Endodermal cell (in vitro differentiated cells): ENCODE data around the gene TSPAN11. TPM values are rescaled to one million over a fixed set of nuclear protein-coding genes. Genes with fewer than 3 reads are reported as not detected.

Experiments used
- DNase-seq: peaks from one replicate; pipeline ENCODE4 v3.0.0-alpha.2; 2017
- H3K27ac ChIP-seq: 2 replicates; pipeline ENCODE4 v1.5.1; 2013; ENCODE audit warnings: mild to moderate bottlenecking, low read depth, low read length, moderate library complexity
- H3K27me3 ChIP-seq: 2 replicates; pipeline ENCODE4 v1.6.1; 2013; ENCODE audit warnings: mild to moderate bottlenecking, low read length, moderate library complexity; ENCODE audit not compliant: insufficient read depth, control insufficient read depth, poor library complexity, severe bottlenecking
- H3K36me3 ChIP-seq: 2 replicates; pipeline ENCODE4 v1.7.0; 2013; ENCODE audit warnings: mild to moderate bottlenecking, low read length, moderate library complexity; ENCODE audit not compliant: control insufficient read depth, insufficient read depth
- H3K4me1 ChIP-seq: one replicate; pipeline ENCODE4 v1.7.0; 2013; ENCODE audit warnings: low read length; ENCODE audit not compliant: control insufficient read depth, insufficient read depth
- H3K4me3 ChIP-seq: 2 replicates; pipeline ENCODE4 v1.5.1; 2013; ENCODE audit warnings: mild to moderate bottlenecking, low read length, moderate library complexity
- H3K9ac ChIP-seq: 2 replicates; pipeline ENCODE4 v1.6.1; 2013; ENCODE audit warnings: mild to moderate bottlenecking, low read length, moderate library complexity; ENCODE audit not compliant: poor library complexity, severe bottlenecking; ENCODE audit errors: extremely low read depth
- H3K9me3 ChIP-seq: 2 replicates; pipeline ENCODE4 v1.6.1; 2013; ENCODE audit warnings: mild to moderate bottlenecking, low read length, moderate library complexity; ENCODE audit not compliant: control insufficient read depth
- H3K27ac Mint-ChIP-seq: 2 replicates; pipeline ENCODE4 v1.8.0; 2020; ENCODE audit warnings: mixed read lengths
- H3K27me3 Mint-ChIP-seq: 2 replicates; pipeline ENCODE4 v1.8.0; 2021; ENCODE audit warnings: mild to moderate bottlenecking, mixed read lengths; ENCODE audit not compliant: insufficient read depth
- H3K36me3 Mint-ChIP-seq: 2 replicates; pipeline ENCODE4 v1.8.0; 2020; ENCODE audit warnings: low read depth, mixed read lengths
- H3K4me1 Mint-ChIP-seq: 2 replicates; pipeline ENCODE4 v1.8.0; 2020; ENCODE audit warnings: mixed read lengths
- H3K4me3 Mint-ChIP-seq: 2 replicates; pipeline ENCODE4 v1.8.0; 2020; ENCODE audit warnings: mild to moderate bottlenecking, moderate library complexity, mixed read lengths
- H3K9me3 Mint-ChIP-seq: 2 replicates; pipeline ENCODE4 v1.8.0; 2020; ENCODE audit warnings: mild to moderate bottlenecking, mixed read lengths
- WGBS, 2 experiments: methylation state at CpG; one replicate each; pipeline versions ENCODE4 v1.1.5 to v1.1.7; 2013; ENCODE audit warnings: missing lambda C conversion rate in 2 of 2, mixed read lengths in 1 of 2; ENCODE audit not compliant: insufficient coverage in 1 of 2, insufficient read length in 1 of 2; 5-methylcytosine and 5-hydroxymethylcytosine counted together
- total RNA-seq, 2 donors: library from RNA; stranded (reverse); fragmentation: NEBNext Ultra II Directional in 1 of 2; extraction: Animal tissue kit (Norgen Biotek cat#: 25700) in 1 of 2; gene quantifications; 2 replicates in 1 of 2; 3 replicates in 1 of 2; pipeline ENCODE4 v1.2.1, GENCODE V29; 2021
- TF ChIP-seq, protein P1 (sequence below): fragments of 200-600 bp; sonication (generic); conservative IDR thresholded peaks from 2 replicates; pipeline ENCODE4 v1.5.0; 2021; ENCODE audit warnings: antibody characterized with exemption, mild to moderate bottlenecking

TSPAN11 gene
- total RNA-seq, 2 donors from 2014 or later, result 0.20 to 3.6 TPM

DNA sequence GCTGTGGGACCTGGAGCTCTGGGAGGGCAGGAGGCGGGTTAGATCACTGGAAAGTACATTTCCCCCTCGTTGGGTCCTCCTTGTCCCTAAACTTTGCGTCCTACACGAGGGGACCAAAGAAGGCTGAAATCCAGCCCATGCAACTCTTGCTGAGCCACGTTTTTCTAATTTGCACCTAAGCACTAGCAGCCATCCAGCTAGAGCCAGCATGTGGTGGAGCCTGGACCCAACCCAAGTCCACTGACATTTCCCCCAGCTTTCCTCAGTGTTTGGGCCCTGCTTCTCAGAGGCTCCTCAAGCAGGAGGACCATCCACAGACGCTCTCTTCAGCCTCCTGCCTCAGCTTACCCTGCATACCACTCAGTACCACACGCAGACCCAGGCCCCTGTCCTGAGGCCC, 49.7 kb downstream of the TSPAN11 start:
- Mint-ChIP-seq H3K4me3 (no peak overlapping the region), H3K4me1 (peaks cover 13% of the 10 kb centered on the region), H3K36me3 (no peaks in the 10 kb centered on the region), H3K9me3 (no peaks in the 10 kb centered on the region), H3K27ac (peak overlapping the region; percentile 23), H3K27me3 (peaks cover 6% of the 10 kb centered on the region)
- H3K9ac ChIP-seq, result no peak overlapping the region
- 84 to 85% methylated on average over 6 to 7 of the region's 7 CpGs for WGBS, 2 experiments
- no peaks in the 10 kb centered on the region for H3K4me1 ChIP-seq
- H3K27ac ChIP-seq, result no peak overlapping the region
- TF ChIP-seq, protein P1, sequence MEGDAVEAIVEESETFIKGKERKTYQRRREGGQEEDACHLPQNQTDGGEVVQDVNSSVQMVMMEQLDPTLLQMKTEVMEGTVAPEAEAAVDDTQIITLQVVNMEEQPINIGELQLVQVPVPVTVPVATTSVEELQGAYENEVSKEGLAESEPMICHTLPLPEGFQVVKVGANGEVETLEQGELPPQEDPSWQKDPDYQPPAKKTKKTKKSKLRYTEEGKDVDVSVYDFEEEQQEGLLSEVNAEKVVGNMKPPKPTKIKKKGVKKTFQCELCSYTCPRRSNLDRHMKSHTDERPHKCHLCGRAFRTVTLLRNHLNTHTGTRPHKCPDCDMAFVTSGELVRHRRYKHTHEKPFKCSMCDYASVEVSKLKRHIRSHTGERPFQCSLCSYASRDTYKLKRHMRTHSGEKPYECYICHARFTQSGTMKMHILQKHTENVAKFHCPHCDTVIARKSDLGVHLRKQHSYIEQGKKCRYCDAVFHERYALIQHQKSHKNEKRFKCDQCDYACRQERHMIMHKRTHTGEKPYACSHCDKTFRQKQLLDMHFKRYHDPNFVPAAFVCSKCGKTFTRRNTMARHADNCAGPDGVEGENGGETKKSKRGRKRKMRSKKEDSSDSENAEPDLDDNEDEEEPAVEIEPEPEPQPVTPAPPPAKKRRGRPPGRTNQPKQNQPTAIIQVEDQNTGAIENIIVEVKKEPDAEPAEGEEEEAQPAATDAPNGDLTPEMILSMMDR, result no peak
- no peaks in the 10 kb centered on the region for H3K9me3 ChIP-seq
- H3K36me3 ChIP-seq, result no peaks in the 10 kb centered on the region
- H3K4me3 ChIP-seq, result no peak overlapping the region
- DNase-seq, result no peak
- H3K27me3 ChIP-seq, result no peaks in the 10 kb centered on the region

DNA sequence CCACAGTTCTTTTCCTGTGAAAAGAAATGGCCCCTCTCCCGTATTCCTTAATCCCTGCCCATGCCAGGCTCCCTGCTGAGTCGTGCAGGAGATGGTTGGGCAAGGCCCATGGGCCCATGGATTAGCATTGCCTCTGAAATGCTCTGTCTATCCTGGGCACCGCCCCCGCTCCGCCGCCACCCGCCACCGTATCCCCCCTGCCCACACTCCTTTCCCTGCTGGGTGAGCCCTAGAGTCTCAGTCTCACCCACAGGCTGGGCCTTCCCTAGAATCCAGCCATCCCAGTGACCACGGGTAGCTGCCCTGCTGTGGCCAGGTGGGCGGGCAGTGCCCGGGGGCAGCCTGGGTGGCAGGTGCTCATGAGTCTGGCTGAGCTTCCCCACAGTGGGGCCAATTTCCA, 50.6 kb downstream of the TSPAN11 start:
- WGBS, 2 experiments, result 90 to 93% methylated on average over 5 to 11 of the region's 11 CpGs

DNA sequence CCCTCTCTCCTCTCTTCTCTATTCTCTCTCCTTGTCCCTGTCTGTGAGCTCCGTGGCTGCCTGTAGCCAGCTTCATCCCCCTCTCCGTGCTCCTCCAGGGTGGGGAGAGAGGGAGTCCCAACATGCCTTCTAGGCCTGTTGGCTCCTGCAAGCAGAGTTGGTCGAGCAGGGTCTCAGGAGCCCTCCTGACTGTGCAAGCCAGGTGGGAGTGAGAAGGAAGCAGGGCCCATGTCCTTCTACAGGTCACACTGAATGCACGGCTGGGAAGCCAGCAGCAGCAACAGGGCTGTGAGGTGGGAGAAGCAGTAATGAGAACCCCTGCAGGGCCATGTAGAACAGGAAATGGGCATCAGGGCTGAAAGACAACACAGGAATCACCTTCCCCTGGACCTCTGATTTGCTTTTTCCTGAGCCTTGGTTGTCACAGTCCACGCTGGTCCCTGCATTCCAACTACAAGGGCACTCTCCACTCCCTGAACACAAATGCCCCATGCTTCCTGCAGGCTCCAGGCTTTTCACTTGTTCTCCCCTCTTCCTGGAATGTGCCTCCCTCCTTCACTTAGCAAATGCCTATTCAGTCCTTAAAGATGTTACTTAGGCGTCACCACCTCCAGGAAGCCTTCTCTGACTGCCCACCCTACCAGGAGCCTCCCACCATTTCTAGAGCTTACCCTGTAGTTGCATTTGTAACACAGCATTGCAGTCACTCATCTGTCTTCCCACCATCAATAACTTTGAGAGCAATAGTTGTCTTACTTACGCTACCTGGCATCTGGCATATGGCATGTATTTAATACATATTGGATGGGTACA, 51.2 kb downstream of the TSPAN11 start:
- H3K4me1 ChIP-seq, result no peaks in the 10 kb centered on the region
- no peak overlapping the region for H3K4me3 ChIP-seq
- H3K27me3 Mint-ChIP-seq, result peaks cover 6% of the 10 kb centered on the region
- H3K27ac Mint-ChIP-seq, result peak overlapping the region; percentile 41
- no peak overlapping the region for H3K4me3 Mint-ChIP-seq
- no peaks in the 10 kb centered on the region for H3K36me3 ChIP-seq
- WGBS, 2 experiments, result 55 to 63% methylated on average over 4 to 7 of the region's 7 CpGs
- H3K36me3 Mint-ChIP-seq, result no peaks in the 10 kb centered on the region
- H3K4me1 Mint-ChIP-seq, result peaks cover 13% of the 10 kb centered on the region
- peak; percentile 79 for DNase-seq
- no peaks in the 10 kb centered on the region for H3K9me3 Mint-ChIP-seq
- no peaks in the 10 kb centered on the region for H3K9me3 ChIP-seq
- H3K9ac ChIP-seq, result no peak overlapping the region
- TF ChIP-seq, protein P1, result no peak
- no peaks in the 10 kb centered on the region for H3K27me3 ChIP-seq
- no peak overlapping the region for H3K27ac ChIP-seq

More for the DNA sequence above, 50.6 kb downstream of the TSPAN11 start:
- no peaks in the 10 kb centered on the region for H3K27me3 ChIP-seq
- no peak overlapping the region for H3K4me3 ChIP-seq
- TF ChIP-seq, protein P1, result no peak
- no peak for DNase-seq
- Mint-ChIP-seq H3K36me3 (no peaks in the 10 kb centered on the region), H3K27ac (no peak overlapping the region), H3K27me3 (peaks cover 6% of the 10 kb centered on the region), H3K4me1 (peaks cover 13% of the 10 kb centered on the region), H3K9me3 (no peaks in the 10 kb centered on the region), H3K4me3 (no peak overlapping the region)
- H3K4me1 ChIP-seq, result no peaks in the 10 kb centered on the region
- H3K9ac ChIP-seq, result no peak overlapping the region
- no peaks in the 10 kb centered on the region for H3K9me3 ChIP-seq
- no peaks in the 10 kb centered on the region for H3K36me3 ChIP-seq
- no peak overlapping the region for H3K27ac ChIP-seq
